Fibroblast of skin of abdomen (primary cell): Measurements from ENCODE around the gene PEBP1.

Experiments used
- DNase-seq: peaks from one replicate; pipeline ENCODE4 v3.0.0-alpha.2; 2013

Gene PEBP1

DNA sequence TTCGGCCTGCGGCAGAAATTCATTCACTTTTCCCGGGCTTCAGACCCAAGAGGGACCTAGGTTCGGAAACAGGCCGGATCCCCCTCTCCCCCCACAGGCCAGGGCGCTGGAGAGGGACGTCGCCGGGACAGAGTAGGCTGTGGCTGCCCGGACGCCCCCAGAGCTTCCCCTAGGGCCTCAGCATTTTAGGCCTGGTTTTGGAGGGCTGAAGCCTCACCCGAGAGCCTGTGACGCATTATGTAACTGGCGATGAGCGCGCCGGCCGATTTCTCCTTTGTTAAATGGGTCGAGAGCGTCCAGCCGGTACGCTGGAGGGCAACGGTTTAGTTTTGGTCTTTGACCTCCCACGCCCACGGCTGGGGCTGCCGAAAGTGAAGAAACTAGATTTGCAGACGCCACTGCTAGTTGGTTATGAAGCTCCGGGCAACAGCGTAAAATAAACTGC, 657 bp downstream of the PEBP1 start:
- peak; percentile 28 for DNase-seq

- no peak for DNase-seq
These were observed 1.3 kb downstream of the PEBP1 start for GRCh38 chr12:118137148-118137678.

DNA sequence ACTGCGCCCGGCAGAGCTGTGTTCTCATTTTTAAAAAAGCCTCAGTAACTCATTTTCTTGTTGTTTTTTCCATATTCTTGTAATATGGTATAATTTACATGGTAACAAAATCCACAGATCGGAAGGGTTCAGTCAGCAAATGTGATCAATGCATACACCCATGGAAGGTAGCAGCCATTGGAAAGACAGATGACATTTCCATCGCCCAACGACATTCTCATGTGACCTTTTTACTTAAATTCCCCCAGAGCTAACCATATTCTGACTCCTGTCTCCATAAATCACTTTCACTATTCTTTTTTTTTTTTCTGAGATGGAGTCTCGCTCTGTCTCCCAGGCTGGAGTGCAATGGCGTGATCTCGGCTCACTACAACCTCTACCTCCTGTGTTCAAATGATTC, 4.9 kb downstream of the PEBP1 start:
- DNase-seq: no peak

DNA sequence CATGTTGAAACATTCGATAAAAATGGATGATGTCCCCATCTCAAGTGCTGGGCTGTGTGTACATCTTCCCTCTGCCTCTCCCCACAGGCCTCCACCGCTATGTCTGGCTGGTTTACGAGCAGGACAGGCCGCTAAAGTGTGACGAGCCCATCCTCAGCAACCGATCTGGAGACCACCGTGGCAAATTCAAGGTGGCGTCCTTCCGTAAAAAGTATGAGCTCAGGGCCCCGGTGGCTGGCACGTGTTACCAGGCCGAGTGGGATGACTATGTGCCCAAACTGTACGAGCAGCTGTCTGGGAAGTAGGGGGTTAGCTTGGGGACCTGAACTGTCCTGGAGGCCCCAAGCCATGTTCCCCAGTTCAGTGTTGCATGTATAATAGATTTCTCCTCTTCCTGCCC, 8.6 kb downstream of the PEBP1 start:
- DNase-seq: no peak

- DNase-seq: no peak
These were observed 9.3 kb downstream of the PEBP1 start for GRCh38 chr12:118145113-118145797.

DNA sequence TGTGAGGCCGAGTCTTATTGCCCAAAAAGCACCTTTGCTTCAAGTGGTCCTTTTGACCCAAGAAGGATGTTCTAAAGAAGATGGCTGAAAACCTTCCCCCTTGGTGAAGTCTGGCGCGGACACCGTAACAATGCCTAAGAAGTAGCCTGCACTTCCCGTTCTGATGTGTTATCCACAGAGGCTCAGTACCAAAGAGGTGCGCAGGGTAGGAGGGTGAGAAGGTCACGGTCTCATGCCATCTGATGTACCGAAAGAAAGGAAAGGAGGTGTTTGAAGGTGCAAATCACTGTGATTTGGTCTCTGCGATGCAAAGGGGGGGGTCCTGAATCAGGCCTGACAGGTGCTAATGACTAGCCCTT, 9.9 kb downstream of the PEBP1 start:
- DNase-seq: no peak

- DNase-seq: no peak
These were observed 12.4 kb downstream of the PEBP1 start for GRCh38 chr12:118148287-118148686.

- DNase-seq: no peak
These were observed 14.7 kb downstream of the PEBP1 start for GRCh38 chr12:118150625-118151024.

GRCh38 chr12:118151755-118152154, 15.8 kb downstream of the PEBP1 start:
- DNase-seq: no peak

- DNase-seq: no peak
These were observed 24.6 kb downstream of the PEBP1 start for GRCh38 chr12:118160536-118160935.

- DNase-seq: peak; percentile 9
These were observed 29.0 kb downstream of the PEBP1 start for GRCh38 chr12:118164798-118165486.

- no peak for DNase-seq
These were observed 31.0 kb downstream of the PEBP1 start for GRCh38 chr12:118166946-118167345.

DNA sequence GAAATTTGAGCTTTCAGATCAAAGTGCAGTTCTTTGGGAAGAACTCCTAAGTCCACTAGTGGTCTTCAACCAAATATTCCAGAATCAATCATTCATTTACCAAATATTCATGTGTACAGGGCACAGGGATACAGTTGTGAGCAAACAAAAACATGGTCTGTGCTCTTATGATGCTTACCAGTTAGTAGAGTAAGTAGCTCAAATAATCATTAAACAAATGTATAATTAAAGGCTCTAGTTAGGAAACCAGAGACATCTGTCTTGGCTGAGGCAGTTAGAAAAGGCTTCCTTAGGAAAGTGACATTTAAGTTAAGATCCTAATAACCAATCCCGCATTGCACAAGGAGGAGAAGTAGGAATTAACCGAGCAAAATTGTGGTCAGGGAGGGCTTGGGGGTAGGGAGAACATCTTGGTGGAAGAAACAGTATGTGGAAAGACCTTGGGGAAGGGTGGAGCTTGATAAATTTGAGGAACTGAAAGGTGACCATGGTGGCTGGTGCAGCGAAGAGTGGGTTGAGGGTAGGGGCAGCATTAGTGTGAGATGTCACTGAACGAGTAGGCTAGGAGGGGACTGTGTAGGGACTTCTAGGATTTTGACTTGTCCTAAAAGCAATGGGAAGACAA, 40.0 kb downstream of the PEBP1 start:
- no peak for DNase-seq

DNA sequence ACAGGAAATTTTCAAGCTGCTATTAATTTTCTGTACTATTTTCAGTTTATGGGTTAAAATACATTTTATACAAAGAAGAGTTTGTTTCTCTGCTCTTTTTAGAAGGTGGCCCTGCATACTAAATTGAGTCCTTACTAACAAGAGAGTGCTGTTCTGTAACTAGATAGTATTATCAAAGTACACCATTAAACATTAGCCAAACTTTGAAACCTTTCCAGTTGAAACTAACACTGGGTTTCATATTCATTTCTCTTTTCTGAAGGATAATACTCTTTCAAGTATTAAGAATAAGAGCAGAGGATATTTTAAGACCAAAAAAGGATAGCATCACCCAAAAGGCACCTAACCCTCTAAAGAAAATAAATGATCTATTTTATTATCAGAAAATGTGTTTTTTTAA, 47.2 kb downstream of the PEBP1 start:
- no peak for DNase-seq

- no peak for DNase-seq
These were observed 47.8 kb downstream of the PEBP1 start for GRCh38 chr12:118183711-118184110.

DNA sequence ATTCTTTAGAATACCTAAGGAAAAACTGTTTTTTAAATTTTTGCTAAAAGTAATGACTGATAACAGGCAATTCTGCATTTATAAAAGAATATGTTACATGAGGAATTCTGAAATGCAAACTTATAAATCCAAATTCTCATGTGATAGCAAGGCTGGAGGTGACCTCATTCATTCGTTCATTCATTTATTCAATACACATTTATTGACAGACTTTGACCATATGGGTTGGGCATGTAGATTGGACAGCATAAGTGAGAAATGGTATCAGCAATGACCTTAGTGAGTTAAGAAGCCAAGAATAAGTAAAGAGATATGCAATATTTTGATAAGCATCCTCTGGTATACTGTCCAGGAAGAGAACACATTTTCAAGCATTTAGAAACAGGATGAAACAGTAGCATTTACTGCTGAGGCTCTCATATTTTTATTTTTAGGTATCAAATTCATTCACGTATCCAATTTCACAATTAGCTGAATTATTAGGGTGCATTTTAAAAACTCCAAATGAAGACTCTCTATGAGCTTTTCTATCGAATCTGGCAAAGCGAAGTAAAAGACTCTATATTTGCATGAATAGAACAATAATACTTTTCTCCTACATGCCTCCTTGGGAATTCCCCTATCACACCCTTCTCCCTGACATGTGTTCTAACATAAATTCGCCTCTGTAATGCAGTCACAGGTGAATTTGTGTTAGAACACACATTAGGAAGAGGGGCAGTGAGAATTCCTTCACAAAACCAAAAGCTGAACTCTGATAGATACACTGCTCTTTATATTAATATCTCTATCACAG, 49.9 kb downstream of the PEBP1 start:
- DNase-seq: no peak

GRCh38 chr12:118187751-118188435, 52.0 kb downstream of the PEBP1 start:
- DNase-seq: no peak

GRCh38 chr12:118188690-118189371, 52.9 kb downstream of the PEBP1 start:
- DNase-seq: peak; percentile 67

- DNase-seq: peak; percentile 58
These were observed 53.8 kb downstream of the PEBP1 start for GRCh38 chr12:118189741-118190191.

GRCh38 chr12:118190266-118190665, 54.3 kb downstream of the PEBP1 start:
- DNase-seq: peak; percentile 33

- DNase-seq: no peak
These were observed 57.6 kb downstream of the PEBP1 start for GRCh38 chr12:118193477-118193876.

DNA sequence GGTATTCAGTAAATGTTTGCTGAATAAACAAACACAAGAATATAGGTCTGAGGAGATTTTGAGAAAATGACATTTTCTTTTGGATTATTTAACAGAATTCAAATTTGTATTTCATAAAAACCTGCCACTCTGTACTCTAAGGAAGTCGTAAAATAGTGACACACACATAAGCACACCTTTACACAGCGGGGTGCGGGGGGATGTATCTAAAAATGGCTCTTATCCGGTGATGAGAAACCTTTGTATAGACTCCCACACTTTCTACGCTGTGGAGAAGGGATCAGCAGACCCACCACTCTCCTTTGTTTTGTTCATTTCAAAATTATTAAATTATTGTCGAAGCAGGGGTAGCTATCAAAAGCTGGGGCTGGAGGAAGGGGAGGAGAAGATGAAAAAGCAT, 58.0 kb downstream of the PEBP1 start:
- DNase-seq: no peak
